HepG2 (cell line): ENCODE results near the gene GATA5. TPM values are rescaled to one million over a fixed set of nuclear protein-coding genes. Genes with fewer than 3 reads are reported as not detected.

ENCODE experiments used
- ATAC-seq: fragments of 200-7000 bp; cut with Tn5 transposase; 3 replicates; pipeline ENCODE4 v1.9.1; 2020; ENCODE audit warnings: mild to moderate bottlenecking, moderate library complexity
- BruUV-seq: library from RNA; stranded (reverse); fragments of 400-500 nt; replicated peaks from 2 replicates; lab custom pipeline; 2021; lab: Mats Ljungman, UMichigan
- CTCF ChIA-PET: fragments of 300-600 bp; formaldehyde crosslinking; extraction: SDS; loops from one replicate; lab custom pipeline; 2021; ENCODE audit warnings: low total read pairs, inconsistent platforms, low intra/inter-chr PET ratio; lab: Yijun Ruan, JAX
- POLR2A ChIA-PET: fragments of 350-600 bp; sonication (Branson Sonifier 250); formaldehyde crosslinking; loops from one replicate; lab custom pipeline; 2020; ENCODE audit warnings: antibody characterized with exemption, inconsistent platforms; lab: Yijun Ruan, JAX
- DNase-seq: peaks from one replicate; pipeline ENCODE4 v3.0.0-alpha.2; 2015; ENCODE audit warnings: low spot score
- FAIRE-seq: peaks from 3 replicates; lab custom pipeline; 2011; peaks lifted over from hg19 to GRCh38; lab: Jason Lieb, UNC
- H2AFZ ChIP-seq: one replicate; pipeline ENCODE4 v1.6.1; 2011; ENCODE audit warnings: low read length, inconsistent platforms
- H3K27ac ChIP-seq: fragments of 300-600 bp; 3 replicates; pipeline ENCODE4 v1.8.0; 2011; ENCODE audit warnings: mixed run types, mild to moderate bottlenecking, mixed read lengths, low read length, inconsistent platforms; ENCODE audit not compliant: insufficient read depth; ENCODE audit errors: extremely low read length
- H3K27me3 ChIP-seq, 2 experiments: fragments of 200-600 bp in 1 of 2; 2 replicates in 1 of 2; 3 replicates in 1 of 2; pipeline versions ENCODE4 v1.6.0 to v1.8.0; 2011; ENCODE audit warnings: low read length in 2 of 2, mild to moderate bottlenecking in 2 of 2, moderate library complexity in 2 of 2, inconsistent platforms in 1 of 2; ENCODE audit not compliant: insufficient read depth in 2 of 2, control insufficient read depth in 1 of 2
- H3K36me3 ChIP-seq, 2 experiments: fragments of 200-600 bp in 1 of 2; replicated peaks in 1 of 2; 2 replicates in 1 of 2; 3 replicates in 1 of 2; pipeline versions ENCODE4 v1.5.1 to v1.8.0; 2011; ENCODE audit warnings: low read length in 2 of 2, inconsistent platforms in 1 of 2; ENCODE audit not compliant: insufficient read depth in 2 of 2, control insufficient read depth in 1 of 2
- H3K4me1 ChIP-seq: 2 replicates; pipeline ENCODE4 v1.5.1; 2012; ENCODE audit warnings: low read length, inconsistent platforms; ENCODE audit not compliant: insufficient read depth
- H3K4me2 ChIP-seq: 2 replicates; pipeline ENCODE4 v1.6.0; 2011; ENCODE audit warnings: low read depth, low read length, inconsistent platforms
- H3K4me3 ChIP-seq, 3 experiments: fragments of 200-600 bp in 1 of 3; sonication (generic), shearing (Covaris generic) in 1 of 3; replicated peaks in 1 of 3; 2 replicates each; pipeline ENCODE4 v1.5.1; 2011 to 2016; ENCODE audit warnings: low read length in 3 of 3, inconsistent platforms in 2 of 3, low read depth in 2 of 3, mild to moderate bottlenecking in 2 of 3, control low read depth in 1 of 3, mixed read lengths in 1 of 3; ENCODE audit not compliant: insufficient read depth in 1 of 3
- H3K79me2 ChIP-seq: one replicate; pipeline ENCODE4 v1.6.1; 2011; ENCODE audit warnings: low read length, inconsistent platforms; ENCODE audit not compliant: insufficient read depth
- H3K9ac ChIP-seq: 2 replicates; pipeline ENCODE4 v1.6.0; 2011; ENCODE audit warnings: mild to moderate bottlenecking, low read depth, low read length, inconsistent platforms; ENCODE audit not compliant: insufficient read depth
- H3K9me3 ChIP-seq: 2 replicates; pipeline ENCODE4 v1.5.1; 2012; ENCODE audit warnings: mild to moderate bottlenecking, low read length
- H4K20me1 ChIP-seq: 2 replicates; pipeline ENCODE4 v1.6.0; 2011; ENCODE audit warnings: inconsistent platforms, mild to moderate bottlenecking, low read length, moderate library complexity; ENCODE audit not compliant: insufficient read depth
- CAMTA2 ChIP-seq: sonication (generic); formaldehyde crosslinking; IDR thresholded peaks from 2 replicates; pipeline ENCODE4 v1.4.0; 2020; ENCODE audit warnings: mild to moderate bottlenecking, missing genetic modification reagents, borderline replicate concordance
- GMEB2 ChIP-seq: IDR thresholded peaks from 2 replicates; pipeline ENCODE4 v1.6.1; 2016; ENCODE audit warnings: missing biosample characterization, missing genetic modification reagents, low read depth
- MEF2D ChIP-seq: sonication (generic); formaldehyde crosslinking; IDR thresholded peaks from 2 replicates; pipeline ENCODE4 v1.5.1; 2020; ENCODE audit warnings: mild to moderate bottlenecking, missing genetic modification reagents
- MLXIP ChIP-seq: sonication (generic); formaldehyde crosslinking; IDR thresholded peaks from 2 replicates; pipeline ENCODE4 v1.9.0; 2021; ENCODE audit warnings: missing genetic modification reagents, borderline replicate concordance
- NFYB ChIP-seq: sonication (generic); formaldehyde crosslinking; IDR thresholded peaks from 2 replicates; pipeline ENCODE4 v1.4.0; 2020; ENCODE audit warnings: missing genetic modification reagents
- PCBP1 ChIP-seq: fragments of 200-400 bp; formaldehyde crosslinking; IDR thresholded peaks from 2 replicates; pipeline ENCODE4 v1.6.1; 2017; ENCODE audit warnings: mild to moderate bottlenecking, low read depth, low read length, borderline replicate concordance
- TCF12 ChIP-seq, 2 experiments: fragments of 450-650 bp in 1 of 2; sonication (generic) in 1 of 2; formaldehyde crosslinking in 1 of 2; IDR thresholded peaks; 2 replicates each; pipeline versions ENCODE4 v1.6.1 to v1.8.0; 2017 to 2022; ENCODE audit warnings: antibody characterized with exemption in 1 of 2, mild to moderate bottlenecking in 1 of 2, missing genetic modification reagents in 1 of 2, moderate library complexity in 1 of 2
- WGBS: methylation state at CpG from one replicate; pipeline ENCODE4 v1.1.6; 2017; ENCODE audit warnings: low lambda C conversion rate; 5-methylcytosine and 5-hydroxymethylcytosine counted together
- in situ Hi-C: cut with HindIII; loops from 2 replicates; pipeline ENCODE4 v1.10.0; 2017; ENCODE audit warnings: low pct_unique_long_range_greater_than_20kb; ENCODE audit not compliant: extremely low pct_ligation_motif_present
- intact Hi-C: fragments of 100-400 bp; cut with micrococcal nuclease; formaldehyde crosslinking; loops from one replicate; pipeline ENCODE4 v1.10.0; 2022; ENCODE audit not compliant: unreplicated experiment
- polyA plus RNA-seq, 8 experiments: library from polyadenylated mRNA; depleted of rRNA in 3 of 8; stranded (reverse) in 7 of 8; unstranded in 1 of 8; fragments of >200 nt; fragmentation: Illumina TruSeq in 4 of 8; extraction: Trizol in 4 of 8; gene quantifications; 2 replicates each; pipeline versions ENCODE4 v1.2.1 to v1.2.3, GENCODE V29; 2011 to 2016; ENCODE audit warnings: low read depth in 4 of 8, missing spikeins in 1 of 8, mixed read lengths in 1 of 8; ENCODE audit not compliant: insufficient read depth in 1 of 8
- total RNA-seq, 5 experiments: library from RNA; depleted of rRNA; stranded (reverse); fragments of >200 nt; fragmentation: Illumina TruSeq; extraction: Trizol; gene quantifications; 2 replicates each; pipeline ENCODE4 v1.2.3, GENCODE V29; 2016; ENCODE audit warnings: low read depth in 1 of 5
- TF ChIP-seq, protein P1 (sequence below): IDR thresholded peaks from 2 replicates; pipeline ENCODE4 v1.6.1; 2016; ENCODE audit warnings: mild to moderate bottlenecking
- TF ChIP-seq, protein P2 (sequence below): sonication (generic); formaldehyde crosslinking; IDR thresholded peaks from 2 replicates; pipeline ENCODE4 v1.4.0; 2020; ENCODE audit warnings: mild to moderate bottlenecking, missing genetic modification reagents

The GATA5 gene
- total and polyA plus RNA-seq, 2 of the 13 experiments (the other 11 are each of a cell fraction or from before 2014, with no cell fraction given) = 0.12 to 0.20 TPM

DNA sequence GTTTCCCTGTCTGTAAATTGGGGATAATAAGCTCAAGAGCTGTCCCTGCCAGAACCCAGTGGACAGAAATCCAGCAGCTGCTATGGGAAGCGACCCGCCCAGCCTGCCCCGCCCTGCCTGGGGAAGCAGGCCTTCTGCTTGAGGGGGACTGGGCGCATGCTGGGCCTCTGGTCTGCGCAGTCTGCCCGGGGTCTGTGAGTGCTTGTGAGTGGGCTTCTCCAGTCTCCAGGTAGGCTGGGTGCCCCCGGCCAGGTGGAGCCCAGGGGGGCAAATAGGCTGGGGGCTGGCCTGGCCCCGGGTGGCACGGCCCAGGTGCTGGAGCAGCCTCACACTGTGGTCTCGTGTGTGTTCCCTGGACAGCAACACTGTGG is 47.8 kb downstream of the GATA5 start:
- ATAC-seq = no peak
- no peaks in the 10 kb centered on the region for H3K79me2 ChIP-seq
- FAIRE-seq = no peak
- H2AFZ ChIP-seq = no peak overlapping the region
- H3K4me3 ChIP-seq = no peak overlapping the region
- POLR2A ChIA-PET = no interaction called here
- BruUV-seq = no TSS peak
- H4K20me1 ChIP-seq = peaks cover 9% of the 10 kb centered on the region; the same call in 1 of the 2 replicates
- 0 out of 2 replicates have a peak, but pooled peaks have one; percentile 18 for TF ChIP-seq CAMTA2
- no peak for TF ChIP-seq GMEB2 (CRISPR knock-in tag)
- TF ChIP-seq, protein P1, sequence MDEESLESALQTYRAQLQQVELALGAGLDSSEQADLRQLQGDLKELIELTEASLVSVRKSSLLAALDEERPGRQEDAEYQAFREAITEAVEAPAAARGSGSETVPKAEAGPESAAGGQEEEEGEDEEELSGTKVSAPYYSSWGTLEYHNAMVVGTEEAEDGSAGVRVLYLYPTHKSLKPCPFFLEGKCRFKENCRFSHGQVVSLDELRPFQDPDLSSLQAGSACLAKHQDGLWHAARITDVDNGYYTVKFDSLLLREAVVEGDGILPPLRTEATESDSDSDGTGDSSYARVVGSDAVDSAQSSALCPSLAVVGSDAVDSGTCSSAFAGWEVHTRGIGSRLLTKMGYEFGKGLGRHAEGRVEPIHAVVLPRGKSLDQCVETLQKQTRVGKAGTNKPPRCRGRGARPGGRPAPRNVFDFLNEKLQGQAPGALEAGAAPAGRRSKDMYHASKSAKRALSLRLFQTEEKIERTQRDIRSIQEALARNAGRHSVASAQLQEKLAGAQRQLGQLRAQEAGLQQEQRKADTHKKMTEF (CRISPR knock-in tag) = no peak
- 0 out of 2 replicates have a peak, but pooled peaks have one; percentile 40 for TF ChIP-seq PCBP1
- TF ChIP-seq NFYB (CRISPR knock-in tag) = no peak
- TF ChIP-seq MEF2D = no peak
- TF ChIP-seq MLXIP (CRISPR knock-in tag) = no peak
- TF ChIP-seq, protein P2, sequence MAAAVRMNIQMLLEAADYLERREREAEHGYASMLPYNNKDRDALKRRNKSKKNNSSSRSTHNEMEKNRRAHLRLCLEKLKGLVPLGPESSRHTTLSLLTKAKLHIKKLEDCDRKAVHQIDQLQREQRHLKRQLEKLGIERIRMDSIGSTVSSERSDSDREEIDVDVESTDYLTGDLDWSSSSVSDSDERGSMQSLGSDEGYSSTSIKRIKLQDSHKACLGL (CRISPR knock-in tag) = peak; percentile 50; the same call in 1 of the 2 replicates
- no peak for TF ChIP-seq TCF12 (IDR thresholded peaks at IDR 0.05)
- 0 out of 2 replicates have a peak, but pooled peaks have one; percentile 43 for TF ChIP-seq TCF12 (CRISPR knock-in tag; IDR thresholded peaks at IDR 0.05)
- no peak overlapping the region for H3K4me2 ChIP-seq
- peaks cover 26 to 95% of the 10 kb centered on the region in 2 experiments for H3K27me3 ChIP-seq
- CTCF ChIA-PET = no interaction called here
- H3K9me3 ChIP-seq = no peaks in the 10 kb centered on the region
- in situ Hi-C loops (no loop called here), intact Hi-C loops (no loop called here)
- H3K9ac ChIP-seq = no peak overlapping the region
- DNase-seq = no peak
- WGBS = 68% methylated on average over 7 of the region's 10 CpGs
- H3K4me1 ChIP-seq = peaks cover 47% of the 10 kb centered on the region
- no peaks in the 10 kb centered on the region for H3K36me3 ChIP-seq
- no peak overlapping the region for H3K27ac ChIP-seq
